K562 (cell line): ENCODE measurements around the gene CLSTN2.

Source experiments
- CBFB ChIP-seq: sonication (generic); formaldehyde crosslinking; IDR thresholded peaks from 2 replicates; pipeline ENCODE4 v1.4.0; 2020; ENCODE audit warnings: mild to moderate bottlenecking, missing genetic modification reagents
- MAX ChIP-seq: sonication (generic); formaldehyde crosslinking; IDR thresholded peaks from 2 replicates; pipeline ENCODE4 v1.9.0; 2022; ENCODE audit warnings: mild to moderate bottlenecking, missing genetic modification reagents
- MYC ChIP-seq, 2 experiments: fragments of 250-450 bp in 1 of 2; sonication (Bioruptor Pico) in 1 of 2; IDR thresholded peaks; 2 replicates each; pipeline versions ENCODE4 v1.5.1 to v1.6.1; 2012 to 2021; ENCODE audit warnings: low read depth in 2 of 2, borderline replicate concordance in 1 of 2, improper control_type of control experiment in 1 of 2, low read length in 1 of 2, mild to moderate bottlenecking in 1 of 2, moderate library complexity in 1 of 2
- NFE2L1 ChIP-seq: fragments of 450-650 bp; IDR thresholded peaks from 2 replicates; pipeline ENCODE4 v1.6.1; 2016; ENCODE audit warnings: missing genetic modification characterization, low read depth, mild to moderate bottlenecking, missing compliant biosample characterization, moderate library complexity, borderline replicate concordance

GRCh38 chr3:140359233-140359995 lies 424.4 kb downstream of the CLSTN2 start:
- TF ChIP-seq NFE2L1 (tag): no peak
- TF ChIP-seq MYC (IDR thresholded peaks at IDR 0.05; ENCODE audit: low read depth, low read length): no peak
- TF ChIP-seq MYC (CRISPR knock-in tag; IDR thresholded peaks at IDR 0.05; ENCODE audit: borderline replicate concordance, low read depth): no peak
- TF ChIP-seq MAX: no peak
- no peak for TF ChIP-seq CBFB (CRISPR knock-in tag)
